Astrocyte (in vitro differentiated cells and primary cell): ENCODE data around the gene CPHXL. TPM values are rescaled to one million over a fixed set of nuclear protein-coding genes. Genes with fewer than 3 reads are reported as not detected.

Experiments
- DNase-seq: peaks from one replicate; pipeline ENCODE4 v3.0.0-alpha.2; 2010; ENCODE audit warnings: low read depth
- FAIRE-seq: peaks from 2 replicates; lab custom pipeline; 2011; peaks lifted over from hg19 to GRCh38; lab: Jason Lieb, UNC
- H2AFZ ChIP-seq: 2 replicates; pipeline ENCODE4 v1.6.0; 2012; ENCODE audit warnings: low read depth, low read length, inconsistent platforms
- H3K27ac ChIP-seq: 2 replicates; pipeline ENCODE4 v1.5.1; 2011; ENCODE audit warnings: low read depth, low read length, inconsistent platforms
- H3K27me3 ChIP-seq: 2 replicates; pipeline ENCODE4 v1.6.0; 2011; ENCODE audit warnings: low read length, inconsistent platforms; ENCODE audit not compliant: insufficient read depth
- H3K36me3 ChIP-seq: 2 replicates; pipeline ENCODE4 v1.5.1; 2011; ENCODE audit warnings: low read length, inconsistent platforms; ENCODE audit not compliant: insufficient read depth
- H3K4me1 ChIP-seq: 2 replicates; pipeline ENCODE4 v1.5.1; 2011; ENCODE audit warnings: low read length, inconsistent platforms; ENCODE audit not compliant: insufficient read depth
- H3K4me2 ChIP-seq: 2 replicates; pipeline ENCODE4 v1.6.0; 2012; ENCODE audit warnings: low read length, inconsistent platforms
- H3K4me3 ChIP-seq: 2 replicates; pipeline ENCODE4 v1.5.1; 2011; ENCODE audit warnings: low read depth, mild to moderate bottlenecking, low read length, inconsistent platforms; ENCODE audit not compliant: insufficient read depth
- H3K79me2 ChIP-seq: 2 replicates; pipeline ENCODE4 v1.6.0; 2012; ENCODE audit warnings: mild to moderate bottlenecking, low read length, inconsistent platforms; ENCODE audit not compliant: insufficient read depth
- H3K9ac ChIP-seq: 2 replicates; pipeline ENCODE4 v1.6.0; 2012; ENCODE audit warnings: mild to moderate bottlenecking, low read length, inconsistent platforms
- H3K9me3 ChIP-seq: 2 replicates; pipeline ENCODE4 v1.5.1; 2012; ENCODE audit warnings: low read depth, mild to moderate bottlenecking, low read length, inconsistent platforms; ENCODE audit not compliant: insufficient read depth
- H4K20me1 ChIP-seq: 2 replicates; pipeline ENCODE4 v1.6.0; 2012; ENCODE audit warnings: low read length, inconsistent platforms; ENCODE audit not compliant: insufficient read depth
- H3K27ac Mint-ChIP-seq: one replicate; pipeline ENCODE4 v1.8.0; 2021; ENCODE audit warnings: mild to moderate bottlenecking, mixed read lengths; ENCODE audit not compliant: unreplicated experiment
- H3K27me3 Mint-ChIP-seq: one replicate; pipeline ENCODE4 v1.8.0; 2021; ENCODE audit warnings: low read depth, mixed read lengths; ENCODE audit not compliant: unreplicated experiment
- H3K36me3 Mint-ChIP-seq: one replicate; pipeline ENCODE4 v1.8.0; 2021; ENCODE audit warnings: low read depth, mixed read lengths; ENCODE audit not compliant: unreplicated experiment
- H3K4me1 Mint-ChIP-seq: one replicate; pipeline ENCODE4 v1.8.0; 2021; ENCODE audit warnings: low read depth, mixed read lengths; ENCODE audit not compliant: unreplicated experiment
- H3K4me3 Mint-ChIP-seq: one replicate; pipeline ENCODE4 v1.8.0; 2021; ENCODE audit warnings: mild to moderate bottlenecking, moderate library complexity, mixed read lengths; ENCODE audit not compliant: unreplicated experiment
- H3K9me3 Mint-ChIP-seq: one replicate; pipeline ENCODE4 v1.8.0; 2021; ENCODE audit warnings: mild to moderate bottlenecking, mixed read lengths; ENCODE audit not compliant: unreplicated experiment
- EZH2 ChIP-seq: IDR thresholded peaks from 2 replicates; pipeline ENCODE4 v1.6.1; 2012; ENCODE audit warnings: mild to moderate bottlenecking, low read length, inconsistent platforms; ENCODE audit not compliant: insufficient read depth
- total RNA-seq: library from RNA; stranded (reverse); gene quantifications from 2 replicates; pipeline ENCODE4 v1.2.1, GENCODE V29; 2021
- TF ChIP-seq, protein P1 (sequence below): IDR thresholded peaks from 2 replicates; pipeline ENCODE4 v1.5.1; 2011; ENCODE audit warnings: low read depth, mild to moderate bottlenecking, inconsistent platforms, low read length, moderate library complexity; ENCODE audit not compliant: insufficient read depth

The CPHXL gene
- total RNA-seq, 1 donor from 2014 or later, result not detected

DNA sequence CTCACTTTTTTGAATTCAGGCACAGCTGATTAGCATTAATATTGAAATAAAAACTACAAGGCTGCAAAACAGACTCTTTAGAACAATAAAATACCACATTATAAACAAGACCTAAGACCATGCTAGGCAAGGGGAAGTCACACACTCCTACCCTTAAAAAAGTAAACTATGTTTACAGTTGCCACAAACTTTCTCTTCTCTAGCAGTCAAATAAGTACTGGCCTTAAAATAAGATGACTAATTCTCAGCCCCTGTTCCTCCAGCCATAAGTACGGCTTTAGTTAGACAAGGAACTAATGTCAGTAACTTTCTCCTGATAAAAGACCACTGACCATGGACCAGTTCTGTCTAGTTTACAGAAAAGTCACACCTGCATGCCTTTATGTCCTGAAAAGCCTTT is 19.5 kb upstream of the CPHXL start:
- Mint-ChIP-seq H3K4me3 (no peak overlapping the region), H3K27me3 (peaks cover 2% of the 10 kb centered on the region), H3K27ac (no peak overlapping the region), H3K36me3 (no peaks in the 10 kb centered on the region), H3K4me1 (no peaks in the 10 kb centered on the region), H3K9me3 (peaks cover 6% of the 10 kb centered on the region)
- Histone ChIP-seq H3K27ac (no peak overlapping the region), H3K36me3 (no peaks in the 10 kb centered on the region), H3K4me3 (no peak overlapping the region), H3K4me1 (no peaks in the 10 kb centered on the region), H4K20me1 (no peaks in the 10 kb centered on the region), H3K9me3 (peaks cover 2% of the 10 kb centered on the region), H3K4me2 (no peak overlapping the region), H3K9ac (no peak overlapping the region), H3K79me2 (no peaks in the 10 kb centered on the region), H2AFZ (no peak overlapping the region), H3K27me3 (no peaks in the 10 kb centered on the region)
- no peak for TF ChIP-seq EZH2
- TF ChIP-seq, protein P1, sequence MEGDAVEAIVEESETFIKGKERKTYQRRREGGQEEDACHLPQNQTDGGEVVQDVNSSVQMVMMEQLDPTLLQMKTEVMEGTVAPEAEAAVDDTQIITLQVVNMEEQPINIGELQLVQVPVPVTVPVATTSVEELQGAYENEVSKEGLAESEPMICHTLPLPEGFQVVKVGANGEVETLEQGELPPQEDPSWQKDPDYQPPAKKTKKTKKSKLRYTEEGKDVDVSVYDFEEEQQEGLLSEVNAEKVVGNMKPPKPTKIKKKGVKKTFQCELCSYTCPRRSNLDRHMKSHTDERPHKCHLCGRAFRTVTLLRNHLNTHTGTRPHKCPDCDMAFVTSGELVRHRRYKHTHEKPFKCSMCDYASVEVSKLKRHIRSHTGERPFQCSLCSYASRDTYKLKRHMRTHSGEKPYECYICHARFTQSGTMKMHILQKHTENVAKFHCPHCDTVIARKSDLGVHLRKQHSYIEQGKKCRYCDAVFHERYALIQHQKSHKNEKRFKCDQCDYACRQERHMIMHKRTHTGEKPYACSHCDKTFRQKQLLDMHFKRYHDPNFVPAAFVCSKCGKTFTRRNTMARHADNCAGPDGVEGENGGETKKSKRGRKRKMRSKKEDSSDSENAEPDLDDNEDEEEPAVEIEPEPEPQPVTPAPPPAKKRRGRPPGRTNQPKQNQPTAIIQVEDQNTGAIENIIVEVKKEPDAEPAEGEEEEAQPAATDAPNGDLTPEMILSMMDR, result no peak
- DNase-seq (no peak), FAIRE-seq (no peak)

DNA sequence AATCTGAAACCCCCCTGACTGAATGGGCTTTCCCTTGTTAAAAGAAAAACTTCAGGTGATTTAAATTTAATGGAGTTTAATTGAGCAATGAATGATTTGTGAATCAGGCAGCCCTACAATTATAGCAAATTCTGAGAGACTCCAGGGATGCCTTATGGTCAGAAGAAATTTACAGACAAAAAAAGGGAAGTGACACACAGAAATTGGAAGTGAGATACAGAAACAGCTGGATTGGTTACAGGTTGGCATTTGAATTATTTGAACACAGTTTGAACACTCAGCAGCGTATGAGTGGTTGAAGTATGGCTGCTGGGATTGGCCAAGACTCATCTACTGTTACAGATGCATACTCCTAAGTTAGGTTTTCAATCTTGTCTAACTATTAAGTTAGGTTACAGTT is 19.0 kb upstream of the CPHXL start:
- DNase-seq, result no peak
- Histone ChIP-seq H3K27ac (no peak overlapping the region), H3K27me3 (no peaks in the 10 kb centered on the region), H3K9ac (no peak overlapping the region), H3K36me3 (no peaks in the 10 kb centered on the region), H2AFZ (no peak overlapping the region), H3K9me3 (peaks cover 2% of the 10 kb centered on the region), H4K20me1 (no peaks in the 10 kb centered on the region), H3K4me2 (no peak overlapping the region), H3K4me1 (no peaks in the 10 kb centered on the region), H3K79me2 (no peaks in the 10 kb centered on the region), H3K4me3 (no peak overlapping the region)
- no peaks in the 10 kb centered on the region for H3K4me1 Mint-ChIP-seq
- no peak for FAIRE-seq
- H3K9me3 Mint-ChIP-seq, result peaks cover 6% of the 10 kb centered on the region
- H3K27ac Mint-ChIP-seq, result no peak overlapping the region
- H3K4me3 Mint-ChIP-seq, result no peak overlapping the region
- H3K27me3 Mint-ChIP-seq, result peaks cover 2% of the 10 kb centered on the region
- no peaks in the 10 kb centered on the region for H3K36me3 Mint-ChIP-seq
- TF ChIP-seq, protein P1, result no peak
- no peak for TF ChIP-seq EZH2

DNA sequence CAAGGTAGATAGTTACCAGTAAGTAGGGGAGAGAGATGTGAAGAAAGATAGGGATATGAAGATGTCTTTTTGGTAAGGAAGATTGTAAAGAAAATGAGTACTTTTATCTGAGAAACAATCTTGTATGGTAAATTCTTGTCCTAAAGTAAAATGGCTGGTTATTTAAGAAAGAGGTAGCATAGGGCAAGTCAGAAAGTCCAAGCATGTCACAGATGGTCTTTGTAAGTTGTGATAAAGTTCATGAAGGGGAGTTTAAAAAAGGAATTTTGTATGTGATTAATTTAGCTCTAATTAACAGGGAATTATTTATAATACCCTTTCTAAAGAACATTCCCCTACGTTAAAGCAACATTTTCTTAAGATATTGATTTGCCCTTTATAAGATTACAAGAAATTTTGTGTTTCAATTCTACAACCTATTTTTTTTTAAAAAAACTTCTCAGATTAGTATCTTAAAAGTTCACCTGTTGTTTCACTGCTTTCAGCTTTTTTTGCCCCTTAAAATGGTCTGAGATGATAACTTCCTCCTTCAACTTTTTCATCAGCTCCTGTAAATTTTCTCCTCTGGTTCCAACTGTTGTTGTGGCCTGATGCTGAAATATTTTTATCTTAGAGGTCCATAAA is 16.2 kb upstream of the CPHXL start:
- Histone ChIP-seq H3K9me3 (peaks cover 2% of the 10 kb centered on the region), H3K4me1 (no peaks in the 10 kb centered on the region), H3K27ac (no peak overlapping the region), H3K27me3 (no peaks in the 10 kb centered on the region), H3K4me3 (no peak overlapping the region), H3K9ac (no peak overlapping the region), H4K20me1 (no peaks in the 10 kb centered on the region), H2AFZ (no peak overlapping the region), H3K79me2 (no peaks in the 10 kb centered on the region), H3K4me2 (no peak overlapping the region), H3K36me3 (no peaks in the 10 kb centered on the region)
- Mint-ChIP-seq H3K4me1 (no peaks in the 10 kb centered on the region), H3K9me3 (peaks cover 4% of the 10 kb centered on the region), H3K27ac (no peak overlapping the region), H3K4me3 (no peak overlapping the region), H3K27me3 (peaks cover 4% of the 10 kb centered on the region), H3K36me3 (no peaks in the 10 kb centered on the region)
- TF ChIP-seq, protein P1, result no peak
- TF ChIP-seq EZH2, result no peak
- DNase-seq, result no peak
- FAIRE-seq, result no peak
